Measurements from ENCODE around the gene AMBP.

GRCh38 chr9:114114364-114114763, 36.3 kb upstream of the AMBP start:
- TF ChIP-seq CTCF (conservative IDR thresholded peaks at IDR 0.05; ENCODE audit: low read length) = no peak
- TF ChIP-seq EZH2phosphoT487 (IDR thresholded peaks at IDR 0.05; ENCODE audit: borderline replicate concordance) = no peak
